NCI-H82 treated with DMSO at 0.1 percent for 48 hours (cell line): ENCODE data around the gene IL7R.
"Not testable (repeated sequence)": the region's sequence is repeated elsewhere in the genome, so short reads cannot be mapped to it uniquely, and the experiment has no call there.

Experiments used
- DNase-seq: peaks from one replicate; lab custom pipeline; 2025; ENCODE audit not compliant: unreplicated experiment; lab: John Stamatoyannopoulos, UW

The IL7R gene

GRCh38 chr5:35870605-35871004 lies 13.9 kb downstream of the IL7R start:
- no peak for DNase-seq

GRCh38 chr5:35876454-35876853 lies 19.8 kb downstream of the IL7R start:
- no peak for DNase-seq

GRCh38 chr5:35876922-35877321 lies 20.2 kb downstream of the IL7R start:
- DNase-seq = no peak

- DNase-seq = no peak
Measured at GRCh38 chr5:35877655-35878054, 21.0 kb downstream of the IL7R start.

GRCh38 chr5:35878079-35878478 lies 21.4 kb downstream of the IL7R start:
- no peak for DNase-seq

- no peak for DNase-seq
Measured at GRCh38 chr5:35879096-35879495, 22.4 kb downstream of the IL7R start.

- DNase-seq = no peak
Measured at GRCh38 chr5:35879649-35880048, 23.0 kb downstream of the IL7R start.

GRCh38 chr5:35880156-35880555 lies 23.5 kb downstream of the IL7R start:
- no peak for DNase-seq

- DNase-seq = no peak
Measured at GRCh38 chr5:35881758-35882157, 25.1 kb downstream of the IL7R start.

- DNase-seq = no peak
Measured at GRCh38 chr5:35884191-35884769, 27.6 kb downstream of the IL7R start.

- DNase-seq = no peak
Measured at GRCh38 chr5:35884773-35885172, 28.1 kb downstream of the IL7R start.

GRCh38 chr5:35886381-35886780 lies 29.7 kb downstream of the IL7R start:
- no peak for DNase-seq

- DNase-seq = no peak
Measured at GRCh38 chr5:35887321-35888100, 30.8 kb downstream of the IL7R start.

GRCh38 chr5:35890021-35891020 lies 33.6 kb downstream of the IL7R start:
- no peak for DNase-seq

GRCh38 chr5:35892799-35893198 lies 36.1 kb downstream of the IL7R start:
- DNase-seq = not testable (repeated sequence)

- DNase-seq = no peak
Measured at GRCh38 chr5:35894131-35894530, 37.4 kb downstream of the IL7R start.

- no peak for DNase-seq
Measured at GRCh38 chr5:35898952-35899660, 42.4 kb downstream of the IL7R start.

GRCh38 chr5:35899800-35900199 lies 43.1 kb downstream of the IL7R start:
- no peak for DNase-seq

- no peak for DNase-seq
Measured at GRCh38 chr5:35900972-35901695, 44.4 kb downstream of the IL7R start.

- no peak for DNase-seq
Measured at GRCh38 chr5:35902046-35902672, 45.5 kb downstream of the IL7R start.
